ENCODE results near the gene MYLK3.
"Not testable (repeated sequence)": the region's sequence is repeated elsewhere in the genome, so short reads cannot be mapped to it uniquely, and the experiment has no call there.

Gene MYLK3

GRCh38 chr16:46747777-46748651, at the start of gene MYLK3:
TSS of gene MYLK3 (minus strand) at chr16:46748344. CDS start at chr16:46748193, 151 bp downstream.
- no peak for DNase-seq

DNA sequence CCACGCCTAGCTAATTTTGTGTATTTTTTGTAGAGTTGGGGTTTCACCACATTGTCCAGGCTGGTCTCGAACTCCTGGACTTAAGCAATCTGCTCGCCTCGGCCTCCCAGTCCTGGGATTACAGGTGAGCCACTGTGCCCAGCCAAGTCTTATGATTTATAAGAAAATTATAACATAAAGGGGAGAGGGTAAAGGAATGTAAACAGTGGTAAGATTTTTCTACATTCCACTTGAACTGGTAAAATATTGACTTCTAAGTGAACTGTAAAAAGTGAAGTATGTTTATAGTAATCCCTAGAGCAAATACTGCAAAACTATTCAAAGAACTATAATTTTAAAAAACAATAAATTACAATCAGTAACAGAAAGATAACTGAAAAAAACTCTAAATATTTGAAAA, 49.4 kb upstream of the MYLK3 start:
- no peak for DNase-seq

DNA sequence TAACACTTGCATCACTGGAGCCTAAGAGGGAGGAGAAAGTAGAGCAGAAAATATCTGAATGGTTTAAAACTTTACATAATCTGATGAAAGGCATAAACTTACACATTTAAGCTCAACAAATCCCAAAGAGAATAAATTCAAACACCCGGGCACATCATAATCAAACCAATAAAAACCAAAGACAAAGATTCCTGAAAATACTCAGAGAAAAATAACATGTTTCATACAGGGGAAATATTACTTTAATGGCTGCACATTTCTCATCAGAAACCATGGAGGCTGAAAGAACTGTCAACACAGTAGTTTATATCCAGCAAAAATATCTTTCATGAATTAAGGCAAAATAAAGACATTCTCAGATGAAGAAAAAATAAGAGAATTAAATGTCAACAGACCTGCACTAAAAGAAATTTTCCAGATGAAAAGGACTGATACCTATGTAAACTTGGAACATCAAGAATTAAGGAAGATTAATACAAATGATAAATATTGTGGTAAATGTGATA, 48.7 kb upstream of the MYLK3 start:
- DNase-seq, result no peak

DNA sequence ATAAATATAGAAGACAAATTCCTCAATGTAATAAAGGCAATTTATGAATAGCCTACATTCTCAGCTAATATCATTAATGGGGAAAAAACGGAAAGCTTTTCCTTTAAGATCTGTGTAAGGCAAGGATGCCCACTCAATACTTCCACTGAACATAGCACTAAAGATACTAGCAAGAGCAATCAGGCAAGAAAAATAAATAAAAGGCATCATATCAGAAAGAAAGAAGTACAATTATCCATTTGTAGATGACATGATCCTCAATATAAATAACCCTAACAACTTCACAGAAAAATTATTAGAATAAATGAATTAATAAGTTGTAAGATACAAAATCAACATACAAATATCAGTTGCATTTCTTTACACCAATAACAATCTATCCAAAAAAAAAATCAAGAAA, 45.7 kb upstream of the MYLK3 start:
- DNase-seq, result no peak

DNA sequence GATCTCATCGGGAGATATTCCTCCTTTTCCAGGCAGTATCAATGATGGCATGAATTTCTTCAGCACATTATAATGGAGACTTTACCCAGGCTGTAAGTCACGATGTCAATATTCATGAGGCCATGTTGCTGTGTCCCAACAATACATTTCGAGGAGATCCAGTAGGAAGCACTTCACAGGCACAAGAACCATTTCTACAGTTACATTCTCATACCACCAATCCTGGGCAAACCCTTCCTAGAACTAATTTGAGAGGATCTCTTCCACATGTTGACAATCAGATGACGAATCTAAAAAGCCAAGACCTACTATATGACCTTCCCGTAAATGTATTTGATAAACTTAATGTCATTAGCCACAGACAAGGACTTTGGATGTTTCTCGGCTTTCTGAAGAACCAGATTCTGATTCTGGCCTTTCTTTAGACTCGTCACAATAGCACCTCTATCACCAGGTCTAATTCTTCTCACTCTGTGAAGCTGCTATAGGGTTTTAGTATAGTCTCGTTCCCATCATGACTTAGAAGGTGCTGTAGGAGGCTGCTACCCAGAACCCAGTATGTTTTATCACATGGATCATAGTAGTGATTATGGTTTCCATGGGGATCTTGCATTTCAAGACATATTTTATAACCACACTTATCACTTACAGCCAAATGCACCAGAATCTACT, 42.6 kb upstream of the MYLK3 start:
- DNase-seq, result no peak

GRCh38 chr16:46789499-46790414, 41.6 kb upstream of the MYLK3 start:
- DNase-seq, result peak; percentile 55

DNA sequence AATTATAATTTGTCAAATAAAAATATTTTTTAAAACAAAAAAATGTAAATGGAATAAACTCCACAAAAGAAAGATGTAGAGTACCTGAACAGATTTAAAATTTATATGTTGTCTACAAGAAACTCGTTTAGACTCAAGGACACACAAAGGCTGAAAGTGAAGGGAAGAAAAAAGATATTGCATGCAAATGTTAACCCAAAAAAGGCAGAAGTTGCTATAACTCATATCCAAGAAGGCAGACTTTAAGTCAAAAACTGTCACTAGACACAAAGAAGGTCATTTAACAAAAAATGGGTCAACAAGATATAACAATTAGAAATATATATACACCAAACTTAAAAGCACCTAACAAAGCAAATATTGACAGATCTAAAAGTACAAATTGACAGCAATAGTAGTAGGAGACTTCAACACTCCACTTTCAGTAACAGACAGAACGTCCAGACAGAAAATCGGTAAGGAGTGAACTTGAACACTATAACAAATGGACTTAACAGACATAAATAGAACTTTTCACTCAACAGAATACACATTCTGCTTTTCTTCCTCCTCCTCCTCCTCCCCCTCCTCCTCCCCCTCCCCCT, 40.8 kb upstream of the MYLK3 start:
- DNase-seq, result peak; percentile 37

DNA sequence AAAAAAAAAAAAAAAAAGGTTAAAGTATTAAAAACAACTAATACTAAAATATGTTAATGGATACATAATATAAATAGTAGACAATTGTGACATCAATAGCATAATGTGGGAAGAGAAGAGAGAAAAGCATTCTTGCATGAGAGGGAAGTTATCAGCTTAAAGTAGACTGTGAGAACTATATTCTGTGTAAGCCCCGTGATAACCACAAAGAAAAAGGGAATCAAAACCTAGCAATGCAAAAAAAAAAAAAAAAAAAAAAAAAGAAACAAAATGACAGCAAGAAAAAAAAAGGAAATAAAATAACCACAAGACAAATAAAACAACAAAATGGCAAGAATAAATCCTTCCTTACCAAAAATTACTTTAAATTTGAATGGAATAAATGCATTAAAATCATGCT, 39.8 kb upstream of the MYLK3 start:
- peak; percentile 88 for DNase-seq

DNA sequence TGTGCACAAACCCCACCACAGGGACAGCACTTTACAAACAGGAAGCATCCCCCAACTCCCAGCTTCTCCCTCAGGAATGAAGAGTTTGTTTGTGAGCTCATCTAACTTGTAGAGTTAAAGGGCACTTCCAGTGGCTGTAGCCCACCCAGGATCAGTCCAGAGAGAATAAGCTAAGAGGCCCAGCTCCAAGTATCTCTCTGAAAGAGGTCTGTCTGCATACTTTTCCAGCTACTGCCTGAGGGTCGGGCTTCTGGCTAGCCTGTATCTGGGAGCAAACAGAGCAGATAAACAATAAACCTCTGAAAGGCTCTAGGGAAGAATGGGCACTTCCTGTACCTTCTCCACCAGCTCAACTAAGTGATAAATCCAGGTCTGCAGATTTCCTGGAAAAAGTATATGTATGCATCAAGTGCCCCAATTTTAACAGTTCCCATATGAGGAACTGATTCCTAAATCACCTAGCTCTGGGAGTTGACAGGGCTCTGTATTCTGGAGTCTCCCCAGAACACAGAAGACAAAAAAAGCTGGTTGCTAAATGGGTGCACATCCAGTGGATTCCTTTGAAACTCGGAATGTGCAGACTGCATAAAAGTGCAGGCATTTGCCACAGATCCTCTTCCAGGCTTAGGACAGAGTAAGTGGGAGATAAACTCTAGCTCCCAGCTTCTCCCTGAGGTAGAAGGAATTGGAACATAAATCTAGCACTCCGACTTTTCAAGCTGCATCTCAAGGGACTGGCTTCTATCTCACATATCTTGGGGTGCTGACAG, 37.1 kb upstream of the MYLK3 start:
- DNase-seq, result no peak

DNA sequence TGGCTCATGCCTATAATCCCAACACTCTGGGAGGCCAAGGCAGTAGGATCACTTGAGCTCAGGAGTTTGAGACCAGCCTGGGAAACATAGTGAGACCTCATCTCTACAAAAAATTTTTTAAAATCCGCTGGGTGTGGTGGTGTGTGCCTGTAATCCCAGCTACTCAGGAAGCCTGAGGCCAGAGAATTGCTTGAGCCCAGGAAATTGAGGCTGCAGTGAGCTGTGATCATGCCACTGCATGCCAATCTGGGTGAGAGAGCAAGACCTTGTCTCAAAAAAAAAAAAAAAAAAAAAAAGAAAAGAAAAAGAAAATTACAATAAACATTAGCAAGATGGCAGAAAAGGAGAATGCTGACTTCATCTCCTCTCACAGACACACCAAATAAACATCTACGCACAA, 36.4 kb upstream of the MYLK3 start:
- not testable (repeated sequence) for DNase-seq

DNA sequence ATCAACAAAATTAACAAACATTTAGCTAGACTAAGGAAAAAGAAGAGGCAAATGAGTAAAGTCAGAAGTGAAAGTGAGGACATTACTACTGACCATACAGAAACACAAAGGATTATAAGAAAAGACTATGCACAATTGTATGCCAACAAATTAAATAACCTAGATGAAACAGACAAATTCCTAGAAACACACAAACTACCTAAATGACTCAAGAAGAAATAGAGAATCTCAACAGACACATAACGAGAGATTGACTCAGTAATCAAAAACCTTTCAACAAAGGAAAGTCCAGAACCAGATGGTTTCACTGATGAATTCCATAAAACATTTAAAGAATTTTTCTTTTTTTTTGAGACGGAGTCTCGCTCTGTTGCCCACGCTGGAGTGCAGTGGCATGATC, 35.7 kb upstream of the MYLK3 start:
- peak; percentile 22 for DNase-seq

GRCh38 chr16:46782320-46782719, 34.2 kb upstream of the MYLK3 start:
- DNase-seq, result no peak

DNA sequence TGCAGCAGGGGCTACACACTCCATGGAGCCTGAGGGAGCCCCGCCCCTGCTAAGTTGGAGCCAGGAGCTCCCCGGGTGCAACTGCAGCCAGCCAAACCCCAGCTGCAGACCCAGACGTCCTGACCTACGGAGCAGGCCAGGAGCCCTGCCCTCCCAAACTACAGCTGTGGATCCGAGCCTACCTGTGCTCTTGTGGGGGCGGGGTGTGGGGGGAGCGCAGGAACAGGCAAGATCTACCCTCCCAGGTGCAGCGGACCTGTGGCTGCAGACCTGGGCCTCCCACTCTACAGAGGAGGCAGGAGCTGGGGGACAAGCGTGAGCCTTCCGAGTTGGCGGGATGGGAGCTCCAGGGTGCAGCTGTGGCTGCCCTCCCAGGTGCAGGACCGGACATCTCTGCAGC, 29.7 kb upstream of the MYLK3 start:
- no peak for DNase-seq

GRCh38 chr16:46775214-46775613, 27.1 kb upstream of the MYLK3 start:
- DNase-seq, result no peak

DNA sequence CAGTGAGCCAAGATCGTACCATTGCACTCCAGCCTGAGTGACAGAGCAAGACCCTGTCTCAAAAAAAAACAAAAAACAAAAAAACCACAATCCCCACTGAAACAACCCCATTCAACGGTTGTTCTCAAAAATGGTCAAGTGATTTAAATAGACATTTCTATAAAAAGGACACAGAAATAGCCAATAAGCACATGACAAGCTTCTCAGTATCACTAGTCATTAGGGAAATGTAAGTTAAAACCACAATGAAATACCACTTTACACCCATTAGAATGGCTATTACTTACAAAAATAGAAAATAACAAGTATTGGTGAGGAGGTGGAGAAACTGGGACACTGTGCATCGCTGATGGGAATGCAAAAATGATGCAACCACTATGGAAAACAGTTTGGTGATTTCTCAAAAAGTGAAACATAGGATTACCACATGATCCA, 26.6 kb upstream of the MYLK3 start:
- peak; percentile 62 for DNase-seq

GRCh38 chr16:46772463-46772862, 24.3 kb upstream of the MYLK3 start:
- no peak for DNase-seq

DNA sequence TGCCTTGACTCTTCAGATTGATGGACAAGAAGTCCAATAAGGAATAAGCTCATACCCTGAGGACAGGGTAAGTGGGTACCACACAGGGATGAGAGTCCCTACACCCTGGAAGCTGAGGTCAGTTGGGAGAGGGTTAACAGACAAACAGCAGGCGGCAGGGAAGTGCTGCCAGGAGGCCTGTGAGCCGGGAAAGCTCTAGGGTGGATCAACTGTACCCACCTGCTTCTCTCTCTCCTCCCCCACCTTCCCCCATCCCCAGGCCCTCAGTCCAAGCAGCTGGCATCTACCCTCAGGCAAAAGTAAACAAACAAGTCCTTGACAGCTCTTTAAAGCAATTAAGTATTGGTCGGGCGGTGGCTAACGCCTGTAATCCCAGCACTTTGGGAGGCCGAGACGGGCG, 20.7 kb upstream of the MYLK3 start:
- no peak for DNase-seq

DNA sequence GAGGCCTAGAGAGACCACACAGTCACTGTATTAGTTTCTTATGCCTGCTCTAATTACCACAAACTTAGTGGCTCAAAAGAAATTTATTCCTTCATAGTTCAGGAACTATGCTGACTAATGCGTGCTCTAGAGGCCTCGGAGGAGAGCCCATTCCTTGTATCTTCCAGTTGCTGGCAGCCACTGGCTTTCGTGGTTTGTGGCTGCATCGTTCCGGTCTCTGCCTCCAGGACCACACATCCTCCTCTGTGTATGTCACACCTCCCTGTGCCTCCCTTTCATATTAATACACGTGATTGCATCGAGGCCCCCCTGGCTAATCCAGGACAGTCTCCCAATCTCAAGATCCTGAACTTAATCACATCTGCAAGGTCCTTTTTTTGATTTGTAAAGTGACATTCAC, 16.9 kb upstream of the MYLK3 start:
- DNase-seq, result peak; percentile 76

- no peak for DNase-seq
Measured at GRCh38 chr16:46763147-46763546, 15.0 kb upstream of the MYLK3 start.

DNA sequence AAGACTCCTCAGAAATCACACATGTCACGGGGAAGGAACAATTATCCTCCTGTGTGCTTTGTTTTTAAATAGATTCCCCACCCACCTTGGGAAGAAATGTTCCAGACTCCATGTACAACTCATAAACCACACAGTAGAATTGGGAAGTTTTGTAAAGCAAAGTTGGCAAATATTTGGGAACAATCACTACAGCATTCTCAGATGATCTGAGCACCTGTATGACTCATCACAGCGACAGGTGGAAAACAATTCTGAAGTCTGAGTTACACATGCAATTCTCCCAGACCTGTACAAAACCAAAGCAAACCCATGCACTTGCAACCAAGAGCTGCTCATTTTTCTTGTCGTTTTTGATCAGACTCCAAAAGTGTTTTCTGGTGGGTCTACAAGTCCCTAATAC, 14.4 kb upstream of the MYLK3 start:
- DNase-seq, result no peak

DNA sequence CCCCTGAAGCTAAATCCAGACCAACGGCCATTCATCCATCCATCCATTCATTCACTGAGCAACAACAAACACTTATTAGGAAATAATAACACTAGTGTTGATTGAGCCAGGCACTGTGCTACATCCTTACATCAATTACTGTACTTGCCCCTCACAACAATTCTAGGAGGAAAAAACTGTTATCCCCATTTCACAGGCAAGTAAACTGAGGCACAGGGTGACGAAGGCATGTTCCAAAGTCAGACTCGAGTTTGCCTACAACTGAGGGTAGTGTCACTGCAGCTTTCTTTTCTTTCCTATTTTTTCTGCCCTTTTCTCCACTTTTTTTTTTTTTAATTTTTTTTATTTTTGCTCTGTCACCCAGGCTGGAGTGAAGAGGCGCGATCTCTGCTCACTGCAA, 11.2 kb upstream of the MYLK3 start:
- no peak for DNase-seq

Measured in MV-4-11 (cell line).